ENCODE measurements around the gene UBE2H. TPM values are rescaled to one million over a fixed set of nuclear protein-coding genes. Genes with fewer than 3 reads are reported as not detected.

The UBE2H gene
- total RNA-seq, 1 donor from 2014 or later: 194 TPM

GRCh38 chr7:129804111-129804889 is 148.5 kb downstream of the UBE2H start:
- no peak overlapping the region for H3K4me3 Mint-ChIP-seq (ENCODE audit: unreplicated experiment)
- no peak for TF ChIP-seq EZH2 (IDR thresholded peaks at IDR 0.05; ENCODE audit: insufficient read depth, low read length)
- no peak for TF ChIP-seq CTCF (IDR thresholded peaks at IDR 0.05; ENCODE audit: insufficient read depth, low read depth, low read length)
- Histone ChIP-seq H3K36me3 (ENCODE audit: insufficient read depth, low read length) (no peaks in the 10 kb centered on the region), H2AFZ (ENCODE audit: low read depth, low read length) (no peak overlapping the region), H3K4me3 (ENCODE audit: insufficient read depth, low read depth, low read length) (no peak overlapping the region), H3K9me3 (ENCODE audit: insufficient read depth, low read depth, low read length) (no peaks in the 10 kb centered on the region), H3K4me2 (ENCODE audit: low read length) (no peak overlapping the region), H3K4me1 (ENCODE audit: insufficient read depth, low read length) (no peaks in the 10 kb centered on the region), H3K79me2 (ENCODE audit: insufficient read depth, low read length) (no peaks in the 10 kb centered on the region), H3K27me3 (ENCODE audit: insufficient read depth, low read length) (no peaks in the 10 kb centered on the region), H4K20me1 (ENCODE audit: insufficient read depth, low read length) (peaks cover 3% of the 10 kb centered on the region), H3K9ac (ENCODE audit: low read length) (no peak overlapping the region), H3K27ac (ENCODE audit: low read depth, low read length) (no peak overlapping the region)
- H3K27me3 Mint-ChIP-seq (ENCODE audit: low read depth, unreplicated experiment): peaks cover 20% of the 10 kb centered on the region
- no peaks in the 10 kb centered on the region for H3K36me3 Mint-ChIP-seq (ENCODE audit: low read depth, unreplicated experiment)
- FAIRE-seq (no peak), DNase-seq (ENCODE audit: low read depth) (no peak)
- no peaks in the 10 kb centered on the region for H3K9me3 Mint-ChIP-seq (ENCODE audit: unreplicated experiment)
- no peaks in the 10 kb centered on the region for H3K4me1 Mint-ChIP-seq (ENCODE audit: low read depth, unreplicated experiment)
- H3K27ac Mint-ChIP-seq (ENCODE audit: unreplicated experiment): no peak overlapping the region

- H3K4me3 Mint-ChIP-seq (ENCODE audit: unreplicated experiment): no peak overlapping the region
- no peak for FAIRE-seq
- no peak for DNase-seq (ENCODE audit: low read depth)
Observed at GRCh38 chr7:129803546-129804081, 149.1 kb downstream of the UBE2H start.

More at GRCh38 chr7:129803546-129804081, 149.1 kb downstream of the UBE2H start:
- TF ChIP-seq EZH2 (IDR thresholded peaks at IDR 0.05; ENCODE audit: insufficient read depth, low read length) (no peak), CTCF (IDR thresholded peaks at IDR 0.05; ENCODE audit: insufficient read depth, low read depth, low read length) (no peak)
- Histone ChIP-seq H3K27ac (ENCODE audit: low read depth, low read length) (no peak overlapping the region), H3K9me3 (ENCODE audit: insufficient read depth, low read depth, low read length) (no peaks in the 10 kb centered on the region), H2AFZ (ENCODE audit: low read depth, low read length) (no peak overlapping the region), H3K9ac (ENCODE audit: low read length) (no peak overlapping the region), H4K20me1 (ENCODE audit: insufficient read depth, low read length) (peaks cover 3% of the 10 kb centered on the region), H3K4me2 (ENCODE audit: low read length) (no peak overlapping the region), H3K4me3 (ENCODE audit: insufficient read depth, low read depth, low read length) (no peak overlapping the region), H3K79me2 (ENCODE audit: insufficient read depth, low read length) (no peaks in the 10 kb centered on the region), H3K36me3 (ENCODE audit: insufficient read depth, low read length) (no peaks in the 10 kb centered on the region), H3K27me3 (ENCODE audit: insufficient read depth, low read length) (no peaks in the 10 kb centered on the region), H3K4me1 (ENCODE audit: insufficient read depth, low read length) (no peaks in the 10 kb centered on the region)
- Mint-ChIP-seq H3K9me3 (ENCODE audit: unreplicated experiment) (no peaks in the 10 kb centered on the region), H3K36me3 (ENCODE audit: low read depth, unreplicated experiment) (no peaks in the 10 kb centered on the region), H3K27me3 (ENCODE audit: low read depth, unreplicated experiment) (peaks cover 24% of the 10 kb centered on the region), H3K4me1 (ENCODE audit: low read depth, unreplicated experiment) (no peaks in the 10 kb centered on the region), H3K27ac (ENCODE audit: unreplicated experiment) (no peak overlapping the region)
